ENCODE data around the gene XPNPEP2. TPM values are rescaled to one million over a fixed set of nuclear protein-coding genes. Genes with fewer than 3 reads are reported as not detected.

Gene XPNPEP2
- polyA plus RNA-seq, 3 donors: 0.19 TPM; not detected in 2

DNA sequence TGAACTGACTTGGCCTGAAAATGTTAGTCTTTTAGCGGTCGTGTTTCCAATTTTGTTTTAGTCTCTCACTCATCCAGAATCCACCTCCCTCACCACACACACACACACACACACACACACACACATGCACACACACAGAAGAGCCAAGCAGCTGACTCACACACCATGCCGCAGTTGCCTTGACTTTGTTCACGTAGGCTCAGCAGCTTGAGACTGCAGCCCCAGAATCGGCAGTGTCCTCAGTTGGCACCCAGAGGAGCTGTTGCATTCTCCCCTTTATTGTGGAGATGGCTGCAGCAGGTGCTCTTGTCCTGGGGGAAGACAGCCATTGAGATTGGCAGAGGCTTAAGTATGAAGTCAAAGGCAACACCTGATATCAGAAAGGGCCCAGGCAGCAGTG lies 20.9 kb upstream of the XPNPEP2 start:
- Histone ChIP-seq H3K4me1 (ENCODE audit: control insufficient read depth in 1 of 2, insufficient read depth in 2 of 2, low read length in 2 of 2) (peaks cover 6 to 8% of the 10 kb centered on the region in 2 donors), H2AFZ (ENCODE audit: insufficient read depth, low read depth, low read length, poor library complexity, severe bottlenecking) (no peak overlapping the region), H3K36me3 (replicated peaks in 1 of 2; ENCODE audit: control insufficient read depth in 1 of 2, insufficient read depth in 2 of 2, low read length in 2 of 2) (no peaks in the 10 kb centered on the region), H3K4me2 (replicated peaks; ENCODE audit: extremely low read depth, low read length, poor library complexity, severe bottlenecking) (no peak overlapping the region), H3K79me2 (ENCODE audit: insufficient read depth, low read length) (no peaks in the 10 kb centered on the region), H4K20me1 (ENCODE audit: insufficient read depth, low read length) (no peaks in the 10 kb centered on the region), H3K9ac (ENCODE audit: insufficient read depth, low read length, poor library complexity, severe bottlenecking) (no peak overlapping the region), H3K9me3 (replicated peaks in 1 of 2; ENCODE audit: control insufficient read depth in 1 of 2, insufficient read depth in 1 of 2, low read length in 2 of 2) (no peaks in the 10 kb centered on the region), H3K27me3 (ENCODE audit: control insufficient read depth in 2 of 2, insufficient read depth in 2 of 2, low read length in 2 of 2) (no peaks in the 10 kb centered on the region), H3K4me3 (replicated peaks in 1 of 3; ENCODE audit: low read depth in 2 of 3, low read length in 3 of 3) (no peak overlapping the region), H3K27ac (ENCODE audit: low read depth in 1 of 2, low read length in 2 of 2) (no peak overlapping the region)
- intact Hi-C loops (cut with micrococcal nuclease): no loop called here
- H3K9me3 Mint-ChIP-seq: no peaks in the 10 kb centered on the region
- no CpG with 5 or more reads among the region's 5 CpGs for WGBS (ENCODE audit: insufficient coverage)
- H3K4me1 Mint-ChIP-seq: peaks cover 10% of the 10 kb centered on the region
- H3K36me3 Mint-ChIP-seq: no peaks in the 10 kb centered on the region
- no peak for DNase-seq
- TF ChIP-seq, protein P1, sequence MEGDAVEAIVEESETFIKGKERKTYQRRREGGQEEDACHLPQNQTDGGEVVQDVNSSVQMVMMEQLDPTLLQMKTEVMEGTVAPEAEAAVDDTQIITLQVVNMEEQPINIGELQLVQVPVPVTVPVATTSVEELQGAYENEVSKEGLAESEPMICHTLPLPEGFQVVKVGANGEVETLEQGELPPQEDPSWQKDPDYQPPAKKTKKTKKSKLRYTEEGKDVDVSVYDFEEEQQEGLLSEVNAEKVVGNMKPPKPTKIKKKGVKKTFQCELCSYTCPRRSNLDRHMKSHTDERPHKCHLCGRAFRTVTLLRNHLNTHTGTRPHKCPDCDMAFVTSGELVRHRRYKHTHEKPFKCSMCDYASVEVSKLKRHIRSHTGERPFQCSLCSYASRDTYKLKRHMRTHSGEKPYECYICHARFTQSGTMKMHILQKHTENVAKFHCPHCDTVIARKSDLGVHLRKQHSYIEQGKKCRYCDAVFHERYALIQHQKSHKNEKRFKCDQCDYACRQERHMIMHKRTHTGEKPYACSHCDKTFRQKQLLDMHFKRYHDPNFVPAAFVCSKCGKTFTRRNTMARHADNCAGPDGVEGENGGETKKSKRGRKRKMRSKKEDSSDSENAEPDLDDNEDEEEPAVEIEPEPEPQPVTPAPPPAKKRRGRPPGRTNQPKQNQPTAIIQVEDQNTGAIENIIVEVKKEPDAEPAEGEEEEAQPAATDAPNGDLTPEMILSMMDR (IDR thresholded peaks at IDR 0.05): no peak
- H3K27ac Mint-ChIP-seq: no peak overlapping the region
- no peak overlapping the region for H3K4me3 Mint-ChIP-seq
- peaks cover 0 to 11% (median 1%) of the 10 kb centered on the region in 3 donors for H3K27me3 Mint-ChIP-seq (ENCODE audit: low read depth in 3 of 3)

DNA sequence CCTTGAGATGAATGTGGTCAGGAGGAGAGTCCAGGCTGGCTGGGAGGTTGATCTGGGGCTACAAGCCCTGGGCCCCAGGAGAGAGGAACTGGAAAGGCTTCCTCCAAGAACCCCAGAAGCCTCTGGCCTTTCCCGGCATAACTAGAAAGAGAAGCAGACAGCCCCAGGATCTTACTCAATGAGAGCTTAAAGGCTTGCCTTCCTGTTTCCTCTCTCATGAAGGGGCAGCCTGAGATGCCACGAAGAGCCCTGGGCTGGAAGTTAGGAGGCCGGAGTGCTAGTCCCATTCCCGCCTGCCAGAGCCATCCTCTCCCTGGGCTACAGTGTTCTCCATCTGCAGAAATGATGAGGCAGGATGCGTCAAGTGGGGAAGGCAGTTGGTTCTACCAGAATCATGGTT lies 20.1 kb upstream of the XPNPEP2 start:
- H3K9me3 Mint-ChIP-seq: no peaks in the 10 kb centered on the region
- Histone ChIP-seq H3K4me2 (replicated peaks; ENCODE audit: extremely low read depth, low read length, poor library complexity, severe bottlenecking) (no peak overlapping the region), H3K9me3 (replicated peaks in 1 of 2; ENCODE audit: control insufficient read depth in 1 of 2, insufficient read depth in 1 of 2, low read length in 2 of 2) (no peaks in the 10 kb centered on the region), H3K36me3 (replicated peaks in 1 of 2; ENCODE audit: control insufficient read depth in 1 of 2, insufficient read depth in 2 of 2, low read length in 2 of 2) (no peaks in the 10 kb centered on the region), H3K27me3 (ENCODE audit: control insufficient read depth in 2 of 2, insufficient read depth in 2 of 2, low read length in 2 of 2) (no peaks in the 10 kb centered on the region), H3K79me2 (ENCODE audit: insufficient read depth, low read length) (no peaks in the 10 kb centered on the region), H4K20me1 (ENCODE audit: insufficient read depth, low read length) (no peaks in the 10 kb centered on the region), H3K4me1 (ENCODE audit: control insufficient read depth in 1 of 2, insufficient read depth in 2 of 2, low read length in 2 of 2) (peaks cover 6 to 8% of the 10 kb centered on the region in 2 donors), H3K9ac (ENCODE audit: insufficient read depth, low read length, poor library complexity, severe bottlenecking) (no peak overlapping the region), H2AFZ (ENCODE audit: insufficient read depth, low read depth, low read length, poor library complexity, severe bottlenecking) (no peak overlapping the region), H3K4me3 (replicated peaks in 1 of 3; ENCODE audit: low read depth in 2 of 3, low read length in 3 of 3) (no peak overlapping the region), H3K27ac (ENCODE audit: low read depth in 1 of 2, low read length in 2 of 2) (no peak overlapping the region)
- no peaks in the 10 kb centered on the region for H3K36me3 Mint-ChIP-seq
- 0% methylated on average over 1 of the region's 5 CpGs for WGBS (ENCODE audit: insufficient coverage)
- peaks cover 10% of the 10 kb centered on the region for H3K4me1 Mint-ChIP-seq
- TF ChIP-seq, protein P1 (IDR thresholded peaks at IDR 0.05): no peak
- DNase-seq: peak in 1 of 3 donors; percentile 22
- peak overlapping the region in 1 of 7 donors; percentile 26 for H3K27ac Mint-ChIP-seq
- peaks cover 0 to 11% (median 0%) of the 10 kb centered on the region in 3 donors for H3K27me3 Mint-ChIP-seq (ENCODE audit: low read depth in 3 of 3)
- H3K4me3 Mint-ChIP-seq: no peak overlapping the region
- intact Hi-C loops (cut with micrococcal nuclease): no loop called here
